ENCODE measurements around the gene SDC4.

Gene SDC4

DNA sequence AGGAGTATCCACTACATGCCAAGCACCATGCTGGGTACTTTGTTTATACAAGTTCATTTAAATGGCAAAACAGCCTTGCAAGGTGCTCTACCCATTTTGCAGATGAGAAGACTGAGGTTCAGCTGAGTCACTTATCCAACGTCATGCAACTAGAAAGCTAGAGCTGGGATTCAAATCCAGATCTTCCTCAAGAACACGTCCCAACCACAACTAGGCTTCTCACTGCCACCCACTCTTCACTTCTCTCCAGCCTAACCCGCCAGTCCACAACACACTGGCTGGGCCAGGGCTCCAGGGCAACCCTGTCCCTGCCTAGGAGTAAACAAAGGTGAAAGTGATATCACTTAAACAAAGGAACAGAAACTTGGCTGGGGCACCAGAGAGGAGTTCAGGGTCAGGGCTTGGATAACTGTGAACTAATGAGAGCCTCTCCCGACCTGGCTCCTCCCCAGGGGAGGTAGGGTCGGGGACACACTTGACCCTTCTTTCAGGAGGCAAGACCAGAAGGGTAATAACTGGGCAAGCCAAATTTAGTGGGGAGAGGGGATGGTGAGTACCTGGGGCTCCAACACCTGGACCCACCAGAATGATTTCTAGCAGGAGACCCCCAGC is 7.9 kb downstream of the SDC4 start:
- no peak overlapping the region for H3K4me3 ChIP-seq (ENCODE audit: low read depth, low read length)
- DNase-seq (ENCODE audit: low read depth): no peak
- TF ChIP-seq, protein P1, sequence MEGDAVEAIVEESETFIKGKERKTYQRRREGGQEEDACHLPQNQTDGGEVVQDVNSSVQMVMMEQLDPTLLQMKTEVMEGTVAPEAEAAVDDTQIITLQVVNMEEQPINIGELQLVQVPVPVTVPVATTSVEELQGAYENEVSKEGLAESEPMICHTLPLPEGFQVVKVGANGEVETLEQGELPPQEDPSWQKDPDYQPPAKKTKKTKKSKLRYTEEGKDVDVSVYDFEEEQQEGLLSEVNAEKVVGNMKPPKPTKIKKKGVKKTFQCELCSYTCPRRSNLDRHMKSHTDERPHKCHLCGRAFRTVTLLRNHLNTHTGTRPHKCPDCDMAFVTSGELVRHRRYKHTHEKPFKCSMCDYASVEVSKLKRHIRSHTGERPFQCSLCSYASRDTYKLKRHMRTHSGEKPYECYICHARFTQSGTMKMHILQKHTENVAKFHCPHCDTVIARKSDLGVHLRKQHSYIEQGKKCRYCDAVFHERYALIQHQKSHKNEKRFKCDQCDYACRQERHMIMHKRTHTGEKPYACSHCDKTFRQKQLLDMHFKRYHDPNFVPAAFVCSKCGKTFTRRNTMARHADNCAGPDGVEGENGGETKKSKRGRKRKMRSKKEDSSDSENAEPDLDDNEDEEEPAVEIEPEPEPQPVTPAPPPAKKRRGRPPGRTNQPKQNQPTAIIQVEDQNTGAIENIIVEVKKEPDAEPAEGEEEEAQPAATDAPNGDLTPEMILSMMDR (IDR thresholded peaks at IDR 0.05; ENCODE audit: low read depth, low read length): no peak

DNA sequence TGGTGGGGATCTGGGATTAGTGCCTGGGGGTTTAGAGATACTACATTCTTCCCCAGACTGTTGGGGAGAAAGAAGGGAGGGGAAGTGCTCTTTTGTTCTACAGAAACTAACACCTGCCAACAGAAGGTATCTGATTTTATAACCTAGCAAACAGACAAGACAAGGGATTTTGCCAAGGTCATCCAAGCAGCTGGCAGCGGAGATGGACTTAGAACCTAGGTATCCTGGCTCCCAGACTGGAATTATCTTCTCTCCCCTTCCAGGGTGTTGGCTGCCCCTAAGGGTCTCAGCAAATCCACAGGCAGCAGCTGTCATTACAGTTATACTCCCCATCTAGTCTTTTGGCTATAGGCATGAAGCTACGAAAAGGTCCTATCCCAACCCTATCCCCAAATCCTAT is 8.4 kb downstream of the SDC4 start:
- TF ChIP-seq POLR2A (IDR thresholded peaks at IDR 0.05; ENCODE audit: extremely low read depth, insufficient read length) (no peak), MYC (IDR thresholded peaks at IDR 0.05; ENCODE audit: low read depth, low read length) (no peak)
- TF ChIP-seq, protein P2, sequence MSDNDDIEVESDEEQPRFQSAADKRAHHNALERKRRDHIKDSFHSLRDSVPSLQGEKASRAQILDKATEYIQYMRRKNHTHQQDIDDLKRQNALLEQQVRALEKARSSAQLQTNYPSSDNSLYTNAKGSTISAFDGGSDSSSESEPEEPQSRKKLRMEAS (IDR thresholded peaks at IDR 0.05; ENCODE audit: low read depth, low read length): no peak
- TF ChIP-seq, protein P1 (IDR thresholded peaks at IDR 0.05; ENCODE audit: low read depth, low read length): no peak
- DNase-seq (ENCODE audit: low read depth): no peak
- no peak overlapping the region for H3K4me3 ChIP-seq (ENCODE audit: low read depth, low read length)

DNA sequence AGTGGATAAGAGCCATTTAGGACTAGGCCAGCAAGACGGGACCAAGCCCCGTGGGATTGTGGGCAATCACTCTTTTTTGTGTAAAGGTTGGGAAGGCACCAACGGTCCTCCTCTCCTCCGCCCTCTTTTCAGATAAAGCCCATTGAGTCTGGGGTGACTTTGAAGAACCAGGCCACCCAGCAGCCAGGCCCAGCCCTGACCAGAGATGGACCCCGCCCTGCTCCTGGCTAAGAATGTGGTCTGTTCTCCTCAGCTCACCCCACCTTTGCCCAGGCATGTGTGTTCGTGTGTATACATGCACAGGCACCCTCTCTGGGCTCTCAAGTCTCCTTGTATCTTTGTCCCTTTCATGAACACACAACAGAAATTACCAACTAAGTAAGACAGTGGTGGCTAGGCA is 9.1 kb downstream of the SDC4 start:
- no peak for DNase-seq (ENCODE audit: low read depth)
- TF ChIP-seq, protein P2 (IDR thresholded peaks at IDR 0.05; ENCODE audit: low read depth, low read length): no peak
- TF ChIP-seq POLR2A (IDR thresholded peaks at IDR 0.05; ENCODE audit: extremely low read depth, insufficient read length): no peak
- TF ChIP-seq MYC (IDR thresholded peaks at IDR 0.05; ENCODE audit: low read depth, low read length): no peak
- TF ChIP-seq, protein P1 (IDR thresholded peaks at IDR 0.05; ENCODE audit: low read depth, low read length): no peak
- H3K4me3 ChIP-seq (ENCODE audit: low read depth, low read length): no peak overlapping the region

DNA sequence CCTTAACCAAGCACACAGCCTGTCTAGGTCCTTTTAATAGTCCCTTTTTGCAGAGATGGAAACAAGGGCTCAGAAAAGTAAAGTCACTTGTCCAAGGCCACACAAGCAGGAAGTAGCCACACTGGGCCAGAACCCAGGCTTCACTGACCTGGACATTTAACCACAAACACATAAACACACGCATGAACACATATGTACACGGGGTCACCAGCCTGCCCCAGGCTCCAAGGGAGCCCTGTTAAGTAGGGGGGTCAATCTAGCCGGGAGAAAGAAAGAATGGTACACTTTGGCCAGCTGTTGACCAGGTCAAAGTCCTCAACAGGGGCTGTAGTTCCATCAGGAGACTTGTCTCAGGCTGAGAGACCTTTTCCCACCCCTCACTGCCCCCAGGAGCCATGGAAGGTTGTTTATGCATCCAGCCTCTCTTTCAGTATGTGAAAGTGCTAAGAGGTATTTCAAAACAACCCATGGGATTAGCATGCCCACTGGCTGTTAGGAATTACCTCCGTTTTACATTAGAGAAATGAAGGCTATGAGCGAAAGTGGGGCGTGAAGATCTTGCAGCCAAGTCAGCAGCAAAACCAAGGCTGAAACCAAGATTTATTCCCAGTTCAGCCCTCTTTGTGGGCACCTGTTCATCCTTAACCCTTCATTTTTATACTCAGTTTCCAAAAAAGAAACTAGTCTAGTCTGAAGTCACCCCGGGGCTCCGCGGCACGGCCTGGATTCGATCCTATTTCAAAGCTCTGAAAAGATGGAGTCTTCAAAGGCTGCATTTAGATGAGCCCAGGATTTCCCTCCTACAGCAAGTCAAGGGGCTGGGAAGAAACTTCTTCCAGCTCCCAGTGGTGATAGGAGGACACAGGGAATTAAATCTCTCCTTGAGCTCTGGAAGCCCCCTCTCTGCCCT is 9.8 kb downstream of the SDC4 start:
- TF ChIP-seq, protein P2 (IDR thresholded peaks at IDR 0.05; ENCODE audit: low read depth, low read length): no peak
- TF ChIP-seq POLR2A (IDR thresholded peaks at IDR 0.05; ENCODE audit: extremely low read depth, insufficient read length): no peak
- no peak for TF ChIP-seq MYC (IDR thresholded peaks at IDR 0.05; ENCODE audit: low read depth, low read length)
- TF ChIP-seq, protein P1 (IDR thresholded peaks at IDR 0.05; ENCODE audit: low read depth, low read length): no peak
- H3K4me3 ChIP-seq (ENCODE audit: low read depth, low read length): no peak overlapping the region
- no peak for DNase-seq (ENCODE audit: low read depth)

DNA sequence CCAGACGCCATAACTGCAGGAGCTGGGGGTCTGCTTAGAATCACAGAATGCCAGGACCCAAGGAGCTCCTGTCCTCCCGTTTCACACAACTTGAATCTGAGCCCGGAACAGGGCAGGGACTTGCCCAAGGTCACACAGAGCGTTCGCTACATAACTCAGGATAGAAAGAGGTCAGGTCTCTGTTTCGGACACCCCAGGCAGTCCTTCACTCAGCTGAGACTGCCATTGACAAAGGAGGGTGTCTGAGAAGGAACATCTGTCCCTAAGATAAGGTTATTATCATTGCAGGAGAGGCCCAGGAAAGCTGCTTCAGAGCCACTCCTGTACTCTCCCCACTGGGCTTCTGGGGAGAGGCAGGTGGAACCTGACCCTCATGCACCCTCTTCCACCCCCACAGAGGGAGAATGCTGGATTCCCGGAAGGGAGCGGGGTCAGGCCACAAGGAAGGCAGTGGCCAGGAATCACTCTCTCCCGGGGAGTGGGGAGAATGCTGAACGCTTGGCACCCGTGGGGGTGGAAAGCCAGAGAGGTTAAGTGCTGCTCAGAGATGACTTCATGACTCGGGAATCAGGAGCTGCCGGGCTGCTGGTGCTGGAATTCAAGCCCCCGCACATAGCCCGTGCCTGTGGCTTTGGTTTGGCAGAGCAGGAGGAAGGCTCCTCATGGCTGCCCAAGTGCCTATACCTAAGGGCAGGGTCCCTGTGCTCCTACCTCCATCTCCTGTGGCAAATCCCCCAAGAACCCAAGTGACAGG is 10.7 kb downstream of the SDC4 start:
- no peak overlapping the region for H3K4me3 ChIP-seq (ENCODE audit: low read depth, low read length)
- no peak for DNase-seq (ENCODE audit: low read depth)
- TF ChIP-seq POLR2A (IDR thresholded peaks at IDR 0.05; ENCODE audit: extremely low read depth, insufficient read length) (no peak), MYC (IDR thresholded peaks at IDR 0.05; ENCODE audit: low read depth, low read length) (no peak)
- TF ChIP-seq, protein P2 (IDR thresholded peaks at IDR 0.05; ENCODE audit: low read depth, low read length): no peak
- TF ChIP-seq, protein P1 (IDR thresholded peaks at IDR 0.05; ENCODE audit: low read depth, low read length): no peak
